Measurements from ENCODE around the gene SPOPL. TPM values are rescaled to one million over a fixed set of nuclear protein-coding genes. Genes with fewer than 3 reads are reported as not detected.

SPOPL gene
- total and polyA plus RNA-seq, 2 of the 4 experiments (the other 2 are of a cell fraction) = 4.8 to 20.3 TPM

GRCh38 chr2:138516030-138516704 is 14.6 kb downstream of the SPOPL start:
- no TSS peak for BruUV-seq (replicated peaks)
- CTCF ChIA-PET = no interaction called here

More at GRCh38 chr2:138516030-138516704, 14.6 kb downstream of the SPOPL start:
- peaks cover 24 to 35% of the 10 kb centered on the region in 2 experiments for H3K79me1 ChIP-seq (ENCODE audit: low read depth in 1 of 2, low read length in 2 of 2)
- no peak overlapping the region for H4K5ac ChIP-seq (ENCODE audit: low read depth, low read length)
- H3K18ac ChIP-seq (ENCODE audit: low read depth, low read length) = peak overlapping the region; percentile 79; the same call in 1 of the 2 replicates
- ATAC-seq (ENCODE audit: low read depth) (peak; percentile 96), DNase-seq (peak; percentile 51)
- H4K20me1 ChIP-seq (ENCODE audit: insufficient read depth, low read length) = peaks cover 16% of the 10 kb centered on the region; the same call in 1 of the 2 replicates
- intact Hi-C loops (cut with micrococcal nuclease) (no loop called here), in situ Hi-C loops (cut with MboI; ENCODE audit: low sequenced_read_pairs) (no loop called here), dilution Hi-C loops (cut with HindIII; ENCODE audit: low sequenced_read_pairs, unreplicated experiment) (no loop called here)
- H4K91ac ChIP-seq (ENCODE audit: insufficient read depth, low read depth, low read length) = no peak overlapping the region
- H3K56ac ChIP-seq (ENCODE audit: extremely low read depth, insufficient read depth, low read length) = no peak overlapping the region
- H2BK15ac ChIP-seq (ENCODE audit: low read depth, low read length) = no peak overlapping the region
- H2AK9ac ChIP-seq (replicated peaks; ENCODE audit: low read depth, low read length, poor library complexity) = no peak overlapping the region
- H2AFZ ChIP-seq (replicated peaks; ENCODE audit: low read length, poor library complexity) = no peak overlapping the region
- no peak overlapping the region for H3K9ac ChIP-seq (ENCODE audit: low read depth, low read length)
- H3K27me3 ChIP-seq (ENCODE audit: control insufficient read depth, insufficient read depth, low read length) = no peaks in the 10 kb centered on the region
- H2BK20ac ChIP-seq (ENCODE audit: low read depth, low read length) = no peak overlapping the region
- H3K9me1 ChIP-seq (ENCODE audit: insufficient read depth, low read length) = peaks cover 6% of the 10 kb centered on the region
- peak overlapping the region; percentile 61; the same call in 1 of the 2 replicates for H3K4me2 ChIP-seq (ENCODE audit: low read depth, low read length)
- no peak overlapping the region for H3K23ac ChIP-seq (ENCODE audit: low read depth, low read length)
- H3K4ac ChIP-seq (ENCODE audit: low read depth, low read length) = no peak overlapping the region
- POLR2A ChIA-PET (ENCODE audit: unreplicated experiment) = no interaction called here
- no peak for TF ChIP-seq FOS (IDR thresholded peaks at IDR 0.05; ENCODE audit: low read depth, low read length)
- TF ChIP-seq MXI1 (IDR thresholded peaks at IDR 0.05; ENCODE audit: borderline replicate concordance, low read depth, low read length) = no peak
- TF ChIP-seq MAZ (IDR thresholded peaks at IDR 0.05; ENCODE audit: borderline replicate concordance, low read depth, low read length) = no peak
- TF ChIP-seq RCOR1 (IDR thresholded peaks at IDR 0.05; ENCODE audit: insufficient replicate concordance, low read length) = no peak
- TF ChIP-seq CHD1 (IDR thresholded peaks at IDR 0.05; ENCODE audit: low read depth, low read length) = no peak
- TF ChIP-seq MAFK (IDR thresholded peaks at IDR 0.05; ENCODE audit: low read depth, low read length) = no peak
- no peak for TF ChIP-seq CEBPB (IDR thresholded peaks at IDR 0.05; ENCODE audit: low read depth, low read length)
- TF ChIP-seq RAD21 (IDR thresholded peaks at IDR 0.05; ENCODE audit: low read length) = no peak
- no peak for TF ChIP-seq NFE2L2 (IDR thresholded peaks at IDR 0.05; ENCODE audit: low read depth, low read length)
- no peak for TF ChIP-seq ELK1 (IDR thresholded peaks at IDR 0.05; ENCODE audit: borderline replicate concordance, low read depth, low read length)
- TF ChIP-seq POLR2A (IDR thresholded peaks at IDR 0.05; ENCODE audit: low read depth, low read length) = no peak
- no peak for TF ChIP-seq CTCF (conservative IDR thresholded peaks at IDR 0.05; ENCODE audit: low read depth, low read length)
- TF ChIP-seq SMC3 (IDR thresholded peaks at IDR 0.05; ENCODE audit: low read depth, low read length) = no peak
- no peak for TF ChIP-seq USF2 (IDR thresholded peaks at IDR 0.05; ENCODE audit: low read depth, low read length)
- no peak for TF ChIP-seq RFX5 (IDR thresholded peaks at IDR 0.05; ENCODE audit: low read depth, low read length)
- no peak overlapping the region for H3K27ac ChIP-seq (ENCODE audit: insufficient read depth, low read length)
- WGBS, 2 experiments (ENCODE audit: extremely low coverage in 2 of 2, insufficient read length in 1 of 2) = 64 to 100% methylated on average over 2 of the region's 3 CpGs
- no peaks in the 10 kb centered on the region for H3K36me3 ChIP-seq (ENCODE audit: control insufficient read depth, insufficient read depth, low read length)
- H2AK5ac ChIP-seq (ENCODE audit: low read depth, low read length) = no peak overlapping the region
- peaks cover 4% of the 10 kb centered on the region; the same call in 1 of the 2 replicates for H3K4me1 ChIP-seq (ENCODE audit: control insufficient read depth, insufficient read depth, low read length)
- H3K4me3 ChIP-seq (ENCODE audit: insufficient read depth, low read depth, low read length) = no peak overlapping the region
- no peak overlapping the region for H4K8ac ChIP-seq (ENCODE audit: low read depth in 2 of 2, low read length in 2 of 2)
- peak overlapping the region; percentile 13 for H2BK5ac ChIP-seq (ENCODE audit: low read depth, low read length, poor library complexity, severe bottlenecking)
- no peaks in the 10 kb centered on the region for H3K9me3 ChIP-seq (ENCODE audit: control insufficient read depth, insufficient read depth, low read length)
- H2BK120ac ChIP-seq (ENCODE audit: low read depth, low read length) = no peak overlapping the region
- H3K14ac ChIP-seq (replicated peaks; ENCODE audit: low read depth, low read length) = no peak overlapping the region
